ENCODE measurements around the gene MYO10.

GRCh38 chr5:16800477-16800876 lies 135.6 kb downstream of the MYO10 start:
- TF ChIP-seq SIN3A (conservative IDR thresholded peaks at IDR 0.05 in 1 of 2, IDR thresholded peaks at IDR 0.05 in 1 of 2; ENCODE audit: low read depth in 1 of 2, low read length in 2 of 2) (no peak), FOSL1 (IDR thresholded peaks at IDR 0.05; ENCODE audit: insufficient read depth, low read depth, low read length) (no peak), POLR2A (IDR thresholded peaks at IDR 0.05; ENCODE audit: control extremely low read depth in 1 of 2, low read depth in 2 of 2, low read length in 2 of 2) (no peak), CTCF (IDR thresholded peaks at IDR 0.05; ENCODE audit: control extremely low read depth in 1 of 3, insufficient read depth in 1 of 3, low read depth in 1 of 3, low read length in 3 of 3) (no peak), RFX5 (IDR thresholded peaks at IDR 0.05; ENCODE audit: borderline replicate concordance, low read depth, low read length) (no peak), NANOG (IDR thresholded peaks at IDR 0.05; ENCODE audit: insufficient read depth, low read depth, low read length, poor library complexity, severe bottlenecking) (no peak), TAF1 (IDR thresholded peaks at IDR 0.05; ENCODE audit: low read depth, low read length) (no peak), YY1 (IDR thresholded peaks at IDR 0.05; ENCODE audit: low read depth, low read length) (no peak), POLR2AphosphoS5 (IDR thresholded peaks at IDR 0.05; ENCODE audit: low read depth, low read length) (no peak), JUND (IDR thresholded peaks at IDR 0.05; ENCODE audit: low read length) (no peak), CEBPB (IDR thresholded peaks at IDR 0.05; ENCODE audit: low read depth, low read length) (no peak), USF2 (IDR thresholded peaks at IDR 0.05; ENCODE audit: low read length) (no peak), KDM1A (IDR thresholded peaks at IDR 0.05; ENCODE audit: borderline replicate concordance, low read length) (no peak), SP4 (IDR thresholded peaks at IDR 0.05; ENCODE audit: low read length) (no peak)
